Stimulated activated CD8-positive, alpha-beta memory T cell treated with anti-CD3 and anti-CD28 coated beads, Interleukin-12 subunit alpha, Interleukin-12 subunit beta, amount 100 ng/mL, for 1 hour (primary cell): Measurements from ENCODE around the gene SRBD1.

ENCODE experiments used
- DNase-seq: peaks from one replicate; pipeline ENCODE4 v3.0.0-alpha.2; 2020; ENCODE audit warnings: low read depth

SRBD1 gene

DNA sequence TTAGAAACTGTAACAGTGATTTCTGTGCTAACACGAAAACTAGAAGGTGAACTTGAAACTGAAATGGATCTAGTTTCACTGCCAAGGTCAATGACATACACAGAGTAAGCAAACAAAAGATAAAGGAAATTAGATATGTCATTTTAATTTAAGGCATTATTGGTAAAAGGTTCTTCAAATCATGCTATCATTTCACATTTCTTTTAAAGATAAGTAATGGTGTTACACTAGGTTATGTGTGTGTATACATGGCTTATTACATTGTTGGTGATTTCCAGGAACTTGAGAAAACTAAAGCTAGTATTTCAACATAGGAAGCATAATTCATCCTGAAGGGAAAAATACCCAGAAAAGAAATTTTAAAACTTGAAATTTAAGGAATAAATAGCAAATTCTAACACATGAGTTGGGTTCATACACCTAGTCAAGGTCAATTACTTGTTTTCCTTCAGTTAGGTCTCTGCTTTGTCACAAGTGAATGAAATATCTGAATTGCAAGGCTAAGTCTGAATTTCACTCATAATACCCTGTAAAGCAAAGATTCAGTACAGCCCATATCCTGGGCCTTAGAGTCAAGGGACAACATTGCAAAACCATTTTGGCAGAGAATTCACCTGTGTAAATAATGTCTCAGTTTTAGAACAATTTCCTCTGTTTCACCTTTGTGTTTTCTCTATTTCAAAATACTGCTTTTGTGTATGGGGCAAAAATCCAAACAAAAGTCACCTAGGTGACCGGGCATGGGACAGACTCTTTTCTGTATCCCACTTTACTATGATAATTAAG, 141.6 kb downstream of the SRBD1 start:
- no peak for DNase-seq

GRCh38 chr2:45468279-45468678, 142.8 kb downstream of the SRBD1 start:
- DNase-seq, result no peak

- DNase-seq, result no peak
These were observed 145.0 kb downstream of the SRBD1 start for GRCh38 chr2:45466053-45466452.

GRCh38 chr2:45460825-45461224, 150.2 kb downstream of the SRBD1 start:
- no peak for DNase-seq

DNA sequence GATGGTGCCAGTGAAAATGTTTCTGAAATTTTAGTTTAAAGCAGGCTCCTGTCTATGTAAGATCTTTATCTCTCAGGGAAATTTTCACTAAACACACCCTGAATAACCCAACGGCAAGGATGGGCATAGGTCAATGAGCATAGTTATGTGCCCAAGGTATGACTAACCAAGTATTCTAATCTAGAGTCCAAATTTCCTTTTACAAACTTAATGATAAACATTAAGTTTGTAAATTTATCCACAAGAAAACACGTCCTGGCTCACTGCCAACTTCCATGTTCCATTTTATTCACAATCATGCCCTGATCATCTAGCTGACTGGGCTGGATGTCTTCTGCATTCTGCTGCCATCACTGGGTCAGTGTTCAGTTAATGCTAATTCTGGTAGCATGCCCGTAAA, 151.2 kb downstream of the SRBD1 start:
- DNase-seq, result no peak

- DNase-seq, result no peak
These were observed 152.0 kb downstream of the SRBD1 start for GRCh38 chr2:45458909-45459563.

- no peak for DNase-seq
These were observed 153.7 kb downstream of the SRBD1 start for GRCh38 chr2:45457211-45457945.

GRCh38 chr2:45452866-45453265, 158.2 kb downstream of the SRBD1 start:
- DNase-seq, result no peak

DNA sequence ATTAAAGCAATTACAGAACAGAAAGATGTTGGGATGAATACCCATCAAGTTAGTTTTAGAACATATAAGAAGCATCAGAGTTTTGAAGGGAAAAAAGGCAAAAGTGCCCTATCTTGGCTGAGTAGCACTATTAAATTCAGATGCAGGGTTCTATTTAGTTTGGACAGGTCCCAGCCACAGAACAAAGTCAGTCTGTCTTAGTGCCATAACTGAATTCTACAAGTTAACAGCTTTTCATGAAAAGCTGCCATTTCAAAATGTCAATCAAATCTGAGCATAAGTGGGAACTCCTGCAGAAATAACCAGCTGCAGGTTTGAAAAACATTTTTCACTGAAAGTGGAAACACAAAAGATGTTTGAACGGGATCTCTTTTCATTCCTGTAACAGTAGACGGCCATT, 160.4 kb downstream of the SRBD1 start:
- DNase-seq, result no peak

GRCh38 chr2:45448217-45448616, 162.8 kb downstream of the SRBD1 start:
- DNase-seq, result no peak

- DNase-seq, result no peak
These were observed 165.1 kb downstream of the SRBD1 start for GRCh38 chr2:45446016-45446415.

DNA sequence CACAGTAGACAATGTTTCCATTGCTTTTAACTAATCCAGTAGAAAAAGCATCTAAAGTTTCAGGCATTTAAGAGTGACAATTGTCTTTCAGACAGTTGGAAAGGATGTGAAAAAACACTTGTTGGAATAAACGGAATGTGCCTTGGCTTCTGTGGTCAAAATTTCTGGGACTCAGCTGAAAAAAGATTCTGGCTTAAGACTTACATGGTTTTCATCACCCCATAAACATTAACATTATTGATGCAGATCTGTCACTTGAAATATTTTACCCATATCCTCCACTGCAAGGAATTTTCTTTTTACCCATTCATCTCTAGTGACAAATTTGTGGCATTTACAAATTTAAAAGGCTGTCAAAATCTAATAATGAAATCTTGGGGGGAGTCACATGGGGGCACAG, 166.0 kb downstream of the SRBD1 start:
- no peak for DNase-seq

GRCh38 chr2:45443012-45443411, 168.1 kb downstream of the SRBD1 start:
- no peak for DNase-seq

DNA sequence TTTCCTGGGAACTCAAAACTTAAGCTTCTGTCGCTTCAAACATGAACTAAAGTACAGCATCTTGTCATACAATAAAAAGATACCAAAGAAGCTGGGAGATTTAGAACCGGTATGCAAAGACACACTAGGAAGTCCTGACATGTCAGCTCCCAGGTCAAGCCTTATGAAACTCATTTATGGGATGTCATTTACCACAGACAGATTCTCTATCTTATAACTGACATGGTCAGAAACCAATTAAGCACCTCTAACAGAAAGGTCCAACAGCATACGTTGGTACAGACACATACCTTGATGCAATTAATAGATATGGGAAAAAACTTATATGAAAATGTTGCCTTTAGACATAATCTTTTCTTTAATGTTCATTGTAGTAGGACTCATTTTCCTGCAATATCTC, 169.0 kb downstream of the SRBD1 start:
- DNase-seq, result no peak

DNA sequence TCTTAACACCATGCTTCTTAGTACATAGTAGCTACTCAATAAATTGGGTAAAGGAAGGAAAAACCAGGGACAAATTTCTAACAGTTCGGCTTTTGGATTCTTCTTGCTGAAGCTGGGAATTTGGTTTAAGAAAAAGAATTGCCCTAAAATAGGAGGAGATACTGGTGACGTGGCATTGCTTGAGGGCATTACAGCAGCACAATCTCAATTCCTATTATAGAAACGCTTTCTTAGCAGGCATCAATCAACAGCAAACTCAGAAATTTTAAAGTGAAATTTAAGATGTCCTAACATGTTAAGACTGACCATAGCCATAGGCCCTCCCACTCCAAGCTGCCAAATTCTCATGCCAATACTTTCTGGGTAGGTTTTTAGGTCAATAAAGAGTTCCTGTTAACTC, 169.5 kb downstream of the SRBD1 start:
- no peak for DNase-seq

- no peak for DNase-seq
These were observed 171.0 kb downstream of the SRBD1 start for GRCh38 chr2:45439788-45440773.

- no peak for DNase-seq
These were observed 172.0 kb downstream of the SRBD1 start for GRCh38 chr2:45438872-45439665.

GRCh38 chr2:45436456-45436855, 174.6 kb downstream of the SRBD1 start:
- no peak for DNase-seq

- no peak for DNase-seq
These were observed 175.8 kb downstream of the SRBD1 start for GRCh38 chr2:45435316-45435715.

DNA sequence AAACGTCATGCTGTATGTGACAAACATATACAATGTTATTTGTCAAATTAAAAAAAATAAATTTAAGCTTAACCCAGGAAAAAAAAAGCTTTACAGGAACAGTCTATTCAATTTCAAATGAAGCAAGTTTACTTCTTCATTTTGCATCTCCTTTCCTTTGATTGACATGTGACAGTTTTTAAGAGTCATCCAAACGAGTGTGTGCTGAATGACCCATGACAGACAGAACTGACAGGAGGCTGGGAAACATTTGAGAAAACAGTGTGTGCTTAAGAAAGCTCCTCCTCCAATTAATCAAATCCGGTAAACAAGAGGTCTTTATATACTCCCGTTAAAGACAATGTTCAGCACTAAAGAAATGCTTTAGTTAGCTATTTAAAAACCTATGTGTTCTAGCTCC, 177.7 kb downstream of the SRBD1 start:
- no peak for DNase-seq

DNA sequence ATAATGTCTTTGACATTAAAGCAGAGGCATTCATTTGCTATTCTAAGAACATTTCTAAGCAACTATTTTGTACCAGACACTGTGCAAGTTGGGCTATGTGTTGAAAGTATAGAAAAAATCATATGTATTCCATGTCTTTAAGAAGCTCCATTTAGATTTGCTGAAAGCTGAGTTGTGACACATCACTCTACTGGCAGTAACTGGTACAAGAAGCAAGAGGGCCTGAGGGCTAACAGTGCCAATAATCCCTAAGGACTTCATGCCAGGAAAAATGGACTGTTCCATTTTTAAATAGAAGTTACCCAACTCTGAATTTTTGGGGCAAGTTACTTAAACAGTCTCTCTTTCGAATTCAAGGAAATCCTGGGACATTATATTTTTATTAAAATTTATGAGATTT, 178.7 kb downstream of the SRBD1 start:
- DNase-seq, result no peak
